ENCODE measurements around the gene RIBC2. TPM values are rescaled to one million over a fixed set of nuclear protein-coding genes. Genes with fewer than 3 reads are reported as not detected.
"Not testable (repeated sequence)": the region's sequence is repeated elsewhere in the genome, so short reads cannot be mapped to it uniquely, and the experiment has no call there.

RIBC2 gene
- total RNA-seq, 4 donors from 2014 or later, result 0.85 to 47.0 TPM; not detected in 2

GRCh38 chr22:45462034-45462655, 48.7 kb downstream of the RIBC2 start:
- no peak for TF ChIP-seq POLR2A (IDR thresholded peaks at IDR 0.05)
- no peak for TF ChIP-seq CTCF (IDR thresholded peaks at IDR 0.05)
- peak in 1 of 3 donors; percentile 15 for DNase-seq
- no peak overlapping the region for H3K27ac ChIP-seq
- H3K4me1 ChIP-seq, result no peaks in the 10 kb centered on the region
- no peaks in the 10 kb centered on the region for H3K36me3 ChIP-seq
- no peaks in the 10 kb centered on the region for H3K27me3 ChIP-seq
- no peak overlapping the region for H3K4me3 ChIP-seq
- H3K9me3 ChIP-seq, result no peaks in the 10 kb centered on the region

GRCh38 chr22:45463691-45464090, 50.2 kb downstream of the RIBC2 start:
- H3K27ac ChIP-seq, H3K4me3 ChIP-seq, H3K36me3 ChIP-seq, H3K9me3 ChIP-seq, H3K4me1 ChIP-seq, H3K27me3 ChIP-seq: not testable (repeated sequence)
- DNase-seq, result peak in 1 of 3 donors; percentile 5

GRCh38 chr22:45465633-45466032, 52.1 kb downstream of the RIBC2 start:
- no peak for DNase-seq
- H3K36me3 ChIP-seq, result no peaks in the 10 kb centered on the region
- TF ChIP-seq POLR2A (IDR thresholded peaks at IDR 0.05) (no peak), CTCF (IDR thresholded peaks at IDR 0.05) (no peak)
- no peak overlapping the region for H3K27ac ChIP-seq
- H3K4me3 ChIP-seq, result no peak overlapping the region
- H3K27me3 ChIP-seq, result no peaks in the 10 kb centered on the region
- no peaks in the 10 kb centered on the region for H3K4me1 ChIP-seq
- H3K9me3 ChIP-seq, result no peaks in the 10 kb centered on the region

- DNase-seq, result no peak
- TF ChIP-seq CTCF (IDR thresholded peaks at IDR 0.05) (no peak), POLR2A (IDR thresholded peaks at IDR 0.05) (no peak)
- Histone ChIP-seq H3K27me3 (no peaks in the 10 kb centered on the region), H3K36me3 (no peaks in the 10 kb centered on the region), H3K27ac (no peak overlapping the region), H3K4me1 (no peaks in the 10 kb centered on the region), H3K9me3 (no peaks in the 10 kb centered on the region), H3K4me3 (no peak overlapping the region)
Observed at GRCh38 chr22:45468872-45469271, 55.4 kb downstream of the RIBC2 start.

- H3K4me1 ChIP-seq, result no peaks in the 10 kb centered on the region
- H3K27me3 ChIP-seq, result no peaks in the 10 kb centered on the region
- no peak overlapping the region for H3K27ac ChIP-seq
- no peaks in the 10 kb centered on the region for H3K36me3 ChIP-seq
- H3K4me3 ChIP-seq, result no peak overlapping the region
- TF ChIP-seq CTCF (IDR thresholded peaks at IDR 0.05) (no peak), POLR2A (IDR thresholded peaks at IDR 0.05) (no peak)
- no peaks in the 10 kb centered on the region for H3K9me3 ChIP-seq
- no peak for DNase-seq
Observed at GRCh38 chr22:45469281-45470073, 56.0 kb downstream of the RIBC2 start.

GRCh38 chr22:45470871-45471270, 57.4 kb downstream of the RIBC2 start:
- Histone ChIP-seq H3K4me1 (no peaks in the 10 kb centered on the region), H3K27ac (no peak overlapping the region)
- no peak for DNase-seq

More at GRCh38 chr22:45470871-45471270, 57.4 kb downstream of the RIBC2 start:
- Histone ChIP-seq H3K36me3 (no peaks in the 10 kb centered on the region), H3K9me3 (no peaks in the 10 kb centered on the region), H3K4me3 (no peak overlapping the region), H3K27me3 (no peaks in the 10 kb centered on the region)
- TF ChIP-seq POLR2A (IDR thresholded peaks at IDR 0.05) (no peak), CTCF (IDR thresholded peaks at IDR 0.05) (no peak)
